DOHH2 (cell line): ENCODE data around the gene CLCNKA.

Source experiments
- H3F3A ChIP-seq: fragments of 200-600 bp; sonication (generic), shearing (Covaris generic); 2 replicates; pipeline ENCODE4 v1.6.0; 2016; ENCODE audit warnings: antibody characterized with exemption, mild to moderate bottlenecking; ENCODE audit not compliant: control insufficient read depth, insufficient read depth
- H3K27ac ChIP-seq: fragments of 200-600 bp; sonication (generic); 2 replicates; pipeline ENCODE4 v1.5.1; 2014; ENCODE audit warnings: low read depth, mild to moderate bottlenecking, low read length, moderate library complexity
- H3K27me3 ChIP-seq: fragments of 200-600 bp; sonication (generic); 2 replicates; pipeline ENCODE4 v1.6.1; 2014; ENCODE audit warnings: mild to moderate bottlenecking, low read length, mixed read lengths; ENCODE audit not compliant: control insufficient read depth
- H3K36me3 ChIP-seq: fragments of 200-600 bp; sonication (generic); 2 replicates; pipeline ENCODE4 v1.6.1; 2014; ENCODE audit warnings: mild to moderate bottlenecking, low read length, moderate library complexity, mixed read lengths; ENCODE audit not compliant: control insufficient read depth
- H3K4me1 ChIP-seq: fragments of 200-600 bp; sonication (generic); 2 replicates; pipeline ENCODE4 v1.6.1; 2014; ENCODE audit warnings: mild to moderate bottlenecking, low read length, mixed read lengths; ENCODE audit not compliant: control insufficient read depth
- H3K4me2 ChIP-seq: fragments of 200-600 bp; sonication (generic); 2 replicates; pipeline ENCODE4 v1.6.0; 2014; ENCODE audit warnings: mild to moderate bottlenecking, low read length, moderate library complexity
- H3K4me3 ChIP-seq: fragments of 200-600 bp; sonication (generic); 2 replicates; pipeline ENCODE4 v1.5.1; 2014; ENCODE audit warnings: mild to moderate bottlenecking, low read length, mixed read lengths
- H3K79me2 ChIP-seq: fragments of 200-600 bp; sonication (generic); 2 replicates; pipeline ENCODE4 v1.6.1; 2014; ENCODE audit warnings: mild to moderate bottlenecking, low read length, mixed read lengths; ENCODE audit not compliant: control insufficient read depth
- H3K9me2 ChIP-seq: fragments of 200-600 bp; sonication (generic); replicated peaks from 2 replicates; pipeline ENCODE4 v1.6.1; 2014; ENCODE audit warnings: mild to moderate bottlenecking, low read length, mixed read lengths; ENCODE audit not compliant: control insufficient read depth
- H3K9me3 ChIP-seq: fragments of 200-600 bp; sonication (generic); 2 replicates; pipeline ENCODE4 v1.6.1; 2014; ENCODE audit warnings: antibody characterized with exemption, low read length, mixed read lengths; ENCODE audit not compliant: control insufficient read depth, insufficient read depth
- H4K20me1 ChIP-seq: fragments of 200-600 bp; sonication (generic); 2 replicates; pipeline ENCODE4 v1.6.0; 2014; ENCODE audit warnings: low read depth, mild to moderate bottlenecking, antibody characterized with exemption, low read length, moderate library complexity; ENCODE audit not compliant: control insufficient read depth, insufficient read depth
- CTCF ChIP-seq: fragments of 200-600 bp; sonication (generic); IDR thresholded peaks from one replicate; pipeline ENCODE4 v1.5.1; 2014; ENCODE audit warnings: antibody characterized with exemption, mild to moderate bottlenecking, low read depth, low read length; ENCODE audit not compliant: poor library complexity, severe bottlenecking
- EZH2phosphoT487 ChIP-seq: fragments of 200-600 bp; sonication (generic); IDR thresholded peaks from 2 replicates; pipeline ENCODE4 v1.6.1; 2017; ENCODE audit warnings: borderline replicate concordance, mild to moderate bottlenecking, antibody characterized with exemption, low read length, moderate library complexity, mixed read lengths

CLCNKA gene

GRCh38 chr1:16047791-16048475, 26.1 kb downstream of the CLCNKA start:
- no peaks in the 10 kb centered on the region for H4K20me1 ChIP-seq
- H3F3A ChIP-seq, result no peaks in the 10 kb centered on the region
- no peak for TF ChIP-seq EZH2phosphoT487
- no peak for TF ChIP-seq CTCF
- no peaks in the 10 kb centered on the region for H3K9me3 ChIP-seq
- H3K79me2 ChIP-seq, result no peaks in the 10 kb centered on the region
- no peaks in the 10 kb centered on the region for H3K27me3 ChIP-seq
- no peak overlapping the region for H3K4me3 ChIP-seq
- no peaks in the 10 kb centered on the region for H3K4me1 ChIP-seq
- H3K27ac ChIP-seq, result no peak overlapping the region
- H3K36me3 ChIP-seq, result no peaks in the 10 kb centered on the region
- H3K4me2 ChIP-seq, result no peak overlapping the region
- H3K9me2 ChIP-seq, result no peaks in the 10 kb centered on the region

GRCh38 chr1:16048573-16049189, 26.8 kb downstream of the CLCNKA start:
- H3K36me3 ChIP-seq, result no peaks in the 10 kb centered on the region
- H3K27me3 ChIP-seq, result no peaks in the 10 kb centered on the region
- H3K9me3 ChIP-seq, result no peaks in the 10 kb centered on the region
- no peaks in the 10 kb centered on the region for H3F3A ChIP-seq
- H3K9me2 ChIP-seq, result no peaks in the 10 kb centered on the region
- H3K79me2 ChIP-seq, result no peaks in the 10 kb centered on the region
- no peaks in the 10 kb centered on the region for H4K20me1 ChIP-seq
- no peak overlapping the region for H3K27ac ChIP-seq
- no peak overlapping the region for H3K4me3 ChIP-seq
- no peaks in the 10 kb centered on the region for H3K4me1 ChIP-seq
- no peak overlapping the region for H3K4me2 ChIP-seq
- no peak for TF ChIP-seq CTCF
- no peak for TF ChIP-seq EZH2phosphoT487

- Histone ChIP-seq H3K27ac (no peak overlapping the region), H3K36me3 (no peaks in the 10 kb centered on the region), H3K9me2 (no peaks in the 10 kb centered on the region), H3K4me3 (no peak overlapping the region), H3K4me2 (no peak overlapping the region), H4K20me1 (no peaks in the 10 kb centered on the region), H3F3A (no peaks in the 10 kb centered on the region), H3K79me2 (no peaks in the 10 kb centered on the region), H3K4me1 (no peaks in the 10 kb centered on the region), H3K27me3 (no peaks in the 10 kb centered on the region), H3K9me3 (no peaks in the 10 kb centered on the region)
- no peak for TF ChIP-seq EZH2phosphoT487
- no peak for TF ChIP-seq CTCF
These were observed 28.5 kb downstream of the CLCNKA start for GRCh38 chr1:16050328-16050727.
